GM19351 (cell line): ENCODE data around the gene ZAP70.

ENCODE experiments used
- ATAC-seq: cut with Tn5 transposase; IDR thresholded peaks from one replicate; pipeline ENCODE4 v1.9.1; 2021; ENCODE audit warnings: mild to moderate bottlenecking, moderate library complexity; ENCODE audit not compliant: unreplicated experiment

The ZAP70 gene

GRCh38 chr2:97775074-97775473 lies 61.7 kb downstream of the ZAP70 start:
- no peak for ATAC-seq

GRCh38 chr2:97779141-97779540 lies 65.8 kb downstream of the ZAP70 start:
- ATAC-seq = no peak

GRCh38 chr2:97781981-97782380 lies 68.6 kb downstream of the ZAP70 start:
- ATAC-seq = no peak

GRCh38 chr2:97784953-97785352 lies 71.6 kb downstream of the ZAP70 start:
- ATAC-seq = no peak

GRCh38 chr2:97785818-97786217 lies 72.4 kb downstream of the ZAP70 start:
- no peak for ATAC-seq

GRCh38 chr2:97788986-97789644 lies 75.7 kb downstream of the ZAP70 start:
- no peak for ATAC-seq
